Activated T-helper 9 cell treated with anti-CD3 and anti-CD28 coated beads, Interleukin-2, amount 50 U/mL, for 16 hours (primary cell): ENCODE results near the gene SLC22A14.
"Not testable (repeated sequence)": the region's sequence is repeated elsewhere in the genome, so short reads cannot be mapped to it uniquely, and the experiment has no call there.

Experiments
- DNase-seq: peaks from one replicate; pipeline ENCODE4 v3.0.0-alpha.2; 2020; ENCODE audit warnings: low read depth

Gene SLC22A14

GRCh38 chr3:38271553-38271952 lies 10.5 kb upstream of the SLC22A14 start:
- DNase-seq: no peak

- DNase-seq: no peak
Measured at GRCh38 chr3:38274864-38275649, 7.0 kb upstream of the SLC22A14 start.

- DNase-seq: no peak
Measured at GRCh38 chr3:38275658-38276057, 6.4 kb upstream of the SLC22A14 start.

DNA sequence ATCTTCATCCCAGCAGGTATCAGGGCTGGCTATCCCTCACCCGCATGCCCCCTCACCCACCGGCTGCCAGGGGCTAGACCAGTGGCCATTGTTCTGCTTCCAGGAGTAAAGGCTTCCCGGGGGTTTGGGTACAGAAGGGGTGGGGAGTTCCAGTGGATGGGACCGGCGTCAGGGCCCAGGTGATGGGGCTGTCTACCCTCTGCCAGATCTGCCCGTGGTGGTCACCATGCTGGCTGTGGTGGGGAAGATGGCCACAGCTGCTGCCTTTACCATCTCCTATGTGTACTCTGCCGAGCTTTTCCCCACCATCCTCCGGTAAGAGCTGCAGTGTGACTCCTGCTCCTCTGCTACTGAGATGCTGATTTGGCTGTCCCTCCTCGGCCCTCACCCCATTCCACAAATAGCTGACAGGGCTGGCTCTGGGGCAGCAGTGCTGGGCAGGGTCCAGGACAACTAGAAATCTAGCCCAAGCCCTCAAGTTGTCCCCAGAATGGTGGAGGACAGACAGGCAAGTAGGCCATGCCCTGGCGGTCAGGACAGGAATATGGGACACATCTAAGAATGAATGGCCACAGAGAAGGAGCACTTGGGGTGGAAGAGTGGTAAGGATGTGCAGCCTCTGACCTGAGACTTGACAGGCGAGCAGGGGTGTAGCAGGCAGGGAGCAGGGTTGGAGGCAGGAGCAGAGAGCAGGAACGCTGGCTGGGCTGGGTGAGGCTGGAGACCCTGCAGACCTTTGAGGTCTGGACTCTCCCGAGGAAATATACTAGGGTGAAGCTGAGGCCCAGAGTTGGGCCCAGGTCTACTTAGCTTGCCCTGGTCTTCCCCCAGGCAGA lies 5.8 kb upstream of the SLC22A14 start:
- DNase-seq: no peak

- DNase-seq: no peak
Measured at GRCh38 chr3:38276917-38277630, 5.0 kb upstream of the SLC22A14 start.

GRCh38 chr3:38278841-38279240 lies 3.3 kb upstream of the SLC22A14 start:
- no peak for DNase-seq

DNA sequence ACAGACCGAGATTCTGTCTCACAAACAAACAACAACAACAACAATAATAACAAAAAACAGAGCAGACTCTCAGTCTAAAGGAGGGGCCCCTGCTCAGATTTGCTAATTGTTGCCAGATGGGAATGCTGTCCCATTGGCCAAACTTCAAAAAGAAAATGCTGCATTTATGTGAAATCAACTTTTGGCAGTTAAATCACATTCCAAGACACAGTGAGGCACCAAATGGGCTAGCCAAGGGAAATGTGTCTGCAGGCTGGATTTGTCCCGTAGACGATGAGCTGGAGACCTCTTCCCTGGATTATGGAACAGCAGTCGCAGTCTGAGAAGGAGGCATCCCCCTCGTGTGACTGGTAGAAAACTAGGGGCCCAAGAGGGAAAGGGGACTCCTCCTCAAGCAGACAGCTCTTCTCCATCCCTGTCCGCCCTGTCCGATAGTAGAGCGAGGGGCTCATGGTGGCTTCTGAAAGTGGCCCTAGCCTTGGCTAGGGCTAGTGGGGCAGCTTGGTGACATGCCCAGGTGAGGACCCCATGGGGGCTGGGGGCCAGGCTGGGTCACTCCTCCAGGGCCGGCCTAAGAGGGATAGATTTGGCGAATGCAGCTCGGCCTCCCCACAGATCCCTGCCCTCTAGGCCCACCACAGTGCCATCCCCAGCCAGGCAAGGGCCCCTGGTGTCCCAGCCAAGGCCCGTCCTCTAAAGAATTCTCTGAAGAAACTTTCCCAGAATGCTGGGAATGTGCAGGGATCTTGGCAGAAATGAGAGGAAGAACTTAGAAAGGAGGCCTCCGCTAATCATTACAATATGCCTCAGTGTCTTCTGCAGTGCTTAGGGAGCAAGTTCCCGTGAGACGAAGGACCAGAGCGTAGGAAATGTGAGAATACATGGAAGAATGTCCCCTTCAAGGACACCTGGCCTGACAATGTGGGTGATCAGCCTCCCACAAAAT lies 2.0 kb downstream of the SLC22A14 start:
- no peak for DNase-seq

DNA sequence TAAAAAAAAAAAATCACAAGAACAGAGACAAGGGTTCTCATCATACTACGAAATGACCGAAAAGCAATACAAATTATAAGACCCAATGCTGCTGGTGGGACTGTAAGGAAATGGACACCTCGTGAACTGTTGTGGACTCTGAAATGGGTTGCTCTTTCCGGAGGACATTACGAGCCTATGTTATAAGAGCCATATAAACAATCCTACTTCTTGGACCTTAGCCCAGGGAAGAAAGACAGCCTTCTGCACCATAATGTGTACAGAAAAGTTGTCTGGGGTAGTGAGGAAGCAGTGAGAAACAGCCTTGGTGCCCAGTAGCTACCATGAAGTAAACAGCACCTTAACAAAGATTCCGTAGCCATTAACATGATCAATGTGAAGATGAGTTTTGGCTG lies 2.7 kb downstream of the SLC22A14 start:
- no peak for DNase-seq

- DNase-seq: not testable (repeated sequence)
Measured at GRCh38 chr3:38289286-38290217, 7.5 kb downstream of the SLC22A14 start.

DNA sequence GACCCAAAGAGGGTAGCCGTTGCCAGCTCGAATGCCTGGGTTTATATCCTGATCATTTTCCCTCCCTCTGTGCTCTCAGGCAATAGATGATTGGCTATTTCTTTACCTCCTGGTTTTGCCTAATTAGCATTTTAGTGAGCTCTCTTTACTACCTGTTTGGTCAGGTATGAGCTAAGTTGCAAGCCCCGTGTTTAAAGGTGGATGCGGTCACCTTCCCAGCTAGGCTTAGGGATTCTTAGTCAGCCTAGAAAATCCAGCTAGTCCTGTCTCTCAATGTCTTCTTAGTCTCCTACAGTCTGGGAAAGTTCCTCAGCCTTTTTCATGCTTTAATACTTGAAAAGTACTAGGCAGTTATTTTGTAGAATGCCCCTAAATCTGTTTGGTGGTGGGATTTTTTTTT lies 15.0 kb downstream of the SLC22A14 start:
- not testable (repeated sequence) for DNase-seq

- no peak for DNase-seq
Measured at GRCh38 chr3:38297537-38297936, 15.4 kb downstream of the SLC22A14 start.

GRCh38 chr3:38297947-38298711 lies 16.0 kb downstream of the SLC22A14 start:
- DNase-seq: no peak

- DNase-seq: no peak
Measured at GRCh38 chr3:38306941-38307340, 24.8 kb downstream of the SLC22A14 start.

DNA sequence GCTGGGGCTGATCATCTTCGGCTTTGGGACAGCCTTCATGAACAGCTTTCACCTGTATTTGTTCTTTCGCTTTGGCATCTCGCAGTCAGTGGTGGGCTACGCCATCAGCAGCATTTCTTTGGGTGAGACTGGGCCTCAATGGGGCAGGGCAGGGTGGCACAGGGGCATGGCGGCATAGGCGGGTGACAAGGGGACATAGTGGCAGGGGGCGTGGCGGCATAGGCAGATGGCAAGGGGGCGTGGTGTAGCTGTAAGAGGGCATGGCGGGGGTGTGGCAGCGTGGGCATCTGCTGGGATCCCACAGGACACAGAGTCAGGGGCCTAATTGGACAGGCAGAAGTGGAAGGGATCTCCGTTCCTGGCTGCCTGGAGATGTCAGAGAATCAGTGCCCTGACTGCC lies 25.5 kb downstream of the SLC22A14 start:
- DNase-seq: no peak

GRCh38 chr3:38308456-38308855 lies 26.4 kb downstream of the SLC22A14 start:
- DNase-seq: no peak

DNA sequence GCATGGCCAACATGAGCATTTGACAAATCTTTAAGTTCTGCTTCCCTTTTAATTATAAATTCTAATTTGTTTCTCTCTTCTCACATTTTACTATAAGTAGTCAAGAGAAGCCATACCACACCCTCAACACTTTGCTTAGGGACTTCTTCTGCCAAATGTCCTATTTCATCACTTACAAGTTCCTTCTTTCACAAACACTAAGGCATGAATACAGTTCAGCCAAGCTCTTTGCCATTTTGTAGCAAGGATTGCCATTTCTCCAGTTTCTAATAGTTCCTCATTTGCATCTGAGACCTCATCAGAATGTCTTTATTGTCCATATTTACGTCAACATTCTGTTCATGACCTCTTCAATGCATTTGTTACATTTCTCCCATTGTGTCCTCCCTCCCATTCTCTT lies 29.4 kb downstream of the SLC22A14 start:
- no peak for DNase-seq

DNA sequence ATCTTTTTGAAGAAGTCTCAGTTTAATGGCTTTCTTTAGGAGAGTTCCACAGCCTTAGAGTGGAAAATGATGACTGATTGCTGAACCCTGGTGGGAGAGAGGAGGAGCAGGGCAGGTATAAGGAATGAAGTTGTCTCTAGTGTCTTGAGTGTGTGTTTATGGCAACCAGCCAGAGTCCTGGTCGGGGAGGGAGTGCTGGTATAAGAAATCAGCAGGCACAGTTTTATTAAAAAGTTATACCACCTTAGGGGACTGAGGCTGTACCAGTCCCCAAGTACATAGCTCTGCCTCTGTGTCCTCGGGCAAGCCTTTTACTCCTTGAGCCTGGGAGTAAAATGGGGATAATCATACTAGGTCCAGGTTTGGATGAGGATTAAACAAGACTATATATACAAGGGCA lies 29.8 kb downstream of the SLC22A14 start:
- no peak for DNase-seq

DNA sequence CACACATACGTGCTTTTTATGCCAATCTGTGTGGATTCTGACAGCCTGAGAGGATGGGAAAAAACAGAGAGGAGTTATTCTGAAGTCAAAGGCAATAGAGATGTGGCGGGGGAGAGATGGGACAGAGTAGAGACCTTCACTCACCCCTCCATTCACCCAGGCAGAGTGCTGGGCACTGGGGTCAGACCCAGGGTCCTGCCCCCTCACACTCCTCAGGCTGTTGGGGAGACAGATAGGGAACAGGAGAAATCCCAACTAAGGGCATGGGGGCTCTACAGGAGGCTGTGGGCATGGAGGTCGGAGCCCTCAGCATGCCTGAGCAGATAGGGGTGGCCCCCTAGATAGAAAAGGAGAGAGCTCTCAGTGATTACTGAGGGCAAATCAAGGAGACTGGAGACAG lies 30.3 kb downstream of the SLC22A14 start:
- DNase-seq: no peak

- no peak for DNase-seq
Measured at GRCh38 chr3:38313263-38313662, 31.2 kb downstream of the SLC22A14 start.

- DNase-seq: no peak
Measured at GRCh38 chr3:38313695-38314094, 31.6 kb downstream of the SLC22A14 start.
